ENCODE measurements around the gene C18orf63. TPM values are rescaled to one million over a fixed set of nuclear protein-coding genes. Genes with fewer than 3 reads are reported as not detected.

C18orf63 gene
- total RNA-seq, 1 experiment from 2014 or later, result not detected

DNA sequence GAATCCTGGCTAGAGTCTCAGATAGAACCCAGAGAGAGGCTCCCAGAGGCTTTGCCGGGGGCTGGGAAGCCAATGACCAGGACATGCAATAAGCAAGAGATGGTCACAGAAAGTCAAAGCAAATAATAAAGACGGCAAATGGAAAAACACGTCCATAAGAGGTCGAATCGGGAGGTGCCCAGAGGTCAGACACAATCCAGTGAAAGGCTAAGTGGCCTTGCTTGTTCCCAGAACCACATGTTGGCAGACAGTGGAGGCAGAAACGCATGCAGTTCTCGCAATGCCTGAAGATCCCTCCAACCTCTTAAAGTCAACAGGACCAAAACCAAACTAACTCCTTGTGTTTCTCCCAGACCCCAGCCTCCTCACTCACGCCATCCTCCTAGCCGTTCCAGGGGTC lies 26.9 kb upstream of the C18orf63 start:
- CTCF ChIA-PET, result no interaction called here
- POLR2A ChIA-PET, result no interaction called here
- H3K36me3 ChIP-seq (ENCODE audit: control insufficient read depth in 1 of 2, insufficient read depth in 2 of 2, low read length in 2 of 2), result no peaks in the 10 kb centered on the region; a peak in 1 of 4 replicates
- BruUV-seq (replicated peaks), result no TSS peak
- 0 out of 4 replicates have a peak, but pooled peaks cover 0 to 3% of the 10 kb centered on the region in 2 experiments for H3K9me3 ChIP-seq (ENCODE audit: control insufficient read depth in 1 of 2, insufficient read depth in 1 of 2, low read depth in 1 of 2, low read length in 2 of 2)
- no peak overlapping the region for H3K4me2 ChIP-seq (ENCODE audit: low read length)
- DNase-seq (ENCODE audit: low read depth, low spot score), result no peak
- no peaks in the 10 kb centered on the region for H3K27me3 ChIP-seq (ENCODE audit: insufficient read depth, low read length)
- H3K9me2 ChIP-seq (ENCODE audit: insufficient read depth), result no peaks in the 10 kb centered on the region
- intact Hi-C loops (cut with micrococcal nuclease), result loop anchor here (5.0 kb wide), 1 partner anchor 91 kb away; no protein-coding TSS in a partner anchor
- H2AFZ ChIP-seq (ENCODE audit: low read depth, low read length, poor library complexity, severe bottlenecking), result no peak overlapping the region
- no peak for ATAC-seq
- RAD21 ChIA-PET (ENCODE audit: low non-redundant PET in 1 of 2, low total read pairs in 2 of 2, uncharacterized antibody in 2 of 2, unreplicated experiment in 2 of 2), result no interaction called here
- H4K20me1 ChIP-seq (ENCODE audit: insufficient read depth), result no peaks in the 10 kb centered on the region
- no peaks in the 10 kb centered on the region for H3K79me2 ChIP-seq (ENCODE audit: insufficient read depth, low read length)
- no peak overlapping the region for H3K9ac ChIP-seq (ENCODE audit: low read length)
- TF ChIP-seq, protein P1, sequence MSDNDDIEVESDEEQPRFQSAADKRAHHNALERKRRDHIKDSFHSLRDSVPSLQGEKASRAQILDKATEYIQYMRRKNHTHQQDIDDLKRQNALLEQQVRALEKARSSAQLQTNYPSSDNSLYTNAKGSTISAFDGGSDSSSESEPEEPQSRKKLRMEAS (IDR thresholded peaks at IDR 0.05), result no peak
- TF ChIP-seq EGR1 (IDR thresholded peaks at IDR 0.05; ENCODE audit: low read depth), result no peak
- H3K4me1 ChIP-seq (ENCODE audit: control insufficient read depth in 1 of 2, insufficient read depth in 2 of 2, low read length in 2 of 2), result peaks cover 7 to 19% of the 10 kb centered on the region in 2 experiments; a peak in 3 of 4 replicates
- no peak overlapping the region for H3K27ac ChIP-seq (ENCODE audit: low read depth, low read length)
- no peak overlapping the region for H3K4me3 ChIP-seq (replicated peaks in 1 of 2; ENCODE audit: low read depth in 1 of 2, low read length in 2 of 2)

DNA sequence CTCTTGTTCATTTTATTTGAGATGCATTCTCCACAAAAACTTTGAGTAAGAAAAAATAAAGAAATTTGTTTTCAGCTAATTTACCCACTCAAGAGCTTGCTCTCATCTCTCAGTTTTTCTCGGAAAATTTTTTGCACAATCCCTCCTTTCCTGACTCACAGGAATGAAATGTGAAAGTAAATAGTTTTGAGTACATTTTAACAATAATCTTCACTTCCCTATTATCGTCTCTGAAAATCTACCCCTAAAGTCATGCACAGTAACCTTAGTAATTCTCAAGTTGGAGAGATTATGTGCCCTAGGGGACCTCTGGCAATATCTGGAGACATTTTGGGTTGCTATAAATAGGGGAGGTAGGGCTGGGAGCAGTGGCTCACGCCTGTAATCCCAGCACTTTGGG lies 26.5 kb upstream of the C18orf63 start:
- ATAC-seq (no peak), DNase-seq (ENCODE audit: low read depth, low spot score) (no peak)
- intact Hi-C loops (cut with micrococcal nuclease), result loop anchor here (5.0 kb wide), 1 partner anchor 92 kb away; no protein-coding TSS in a partner anchor
- ChIA-PET POLR2A (no interaction called here), CTCF (no interaction called here), RAD21 (ENCODE audit: low non-redundant PET in 1 of 2, low total read pairs in 2 of 2, uncharacterized antibody in 2 of 2, unreplicated experiment in 2 of 2) (no interaction called here)
- no peak overlapping the region for H3K9ac ChIP-seq (ENCODE audit: low read length)
- TF ChIP-seq ZNF274 (IDR thresholded peaks at IDR 0.05; ENCODE audit: low read depth, low read length) (no peak), RAD21 (IDR thresholded peaks at IDR 0.05; ENCODE audit: low read depth) (no peak), YY1 (IDR thresholded peaks at IDR 0.05; ENCODE audit: extremely low read depth, insufficient replicate concordance, low read depth, low read length) (no peak), ZFX (IDR thresholded peaks at IDR 0.05) (no peak), FOSL1 (IDR thresholded peaks at IDR 0.05; ENCODE audit: low read depth) (no peak), TCF7L2 (IDR thresholded peaks at IDR 0.05; ENCODE audit: borderline replicate concordance, extremely low read depth, insufficient read depth, insufficient read length) (no peak), ELF1 (IDR thresholded peaks at IDR 0.05; ENCODE audit: borderline replicate concordance, low read depth) (no peak)
- TF ChIP-seq, protein P1 (IDR thresholded peaks at IDR 0.05), result no peak
- H3K9me2 ChIP-seq (ENCODE audit: insufficient read depth), result no peaks in the 10 kb centered on the region
- H3K4me1 ChIP-seq (ENCODE audit: control insufficient read depth in 1 of 2, insufficient read depth in 2 of 2, low read length in 2 of 2), result peaks cover 7 to 19% of the 10 kb centered on the region in 2 experiments; a peak in 3 of 4 replicates
- no peak overlapping the region for H3K4me3 ChIP-seq (replicated peaks in 1 of 2; ENCODE audit: low read depth in 1 of 2, low read length in 2 of 2)
- H3K36me3 ChIP-seq (ENCODE audit: control insufficient read depth in 1 of 2, insufficient read depth in 2 of 2, low read length in 2 of 2), result no peaks in the 10 kb centered on the region; a peak in 1 of 4 replicates
- 0 out of 4 replicates have a peak, but pooled peaks cover 0 to 3% of the 10 kb centered on the region in 2 experiments for H3K9me3 ChIP-seq (ENCODE audit: control insufficient read depth in 1 of 2, insufficient read depth in 1 of 2, low read depth in 1 of 2, low read length in 2 of 2)
- H3K27me3 ChIP-seq (ENCODE audit: insufficient read depth, low read length), result no peaks in the 10 kb centered on the region
- no peak overlapping the region for H2AFZ ChIP-seq (ENCODE audit: low read depth, low read length, poor library complexity, severe bottlenecking)
- no peaks in the 10 kb centered on the region for H4K20me1 ChIP-seq (ENCODE audit: insufficient read depth)
- H3K4me2 ChIP-seq (ENCODE audit: low read length), result no peak overlapping the region
- H3K79me2 ChIP-seq (ENCODE audit: insufficient read depth, low read length), result no peaks in the 10 kb centered on the region
- H3K27ac ChIP-seq (ENCODE audit: low read depth, low read length), result no peak overlapping the region
- no TSS peak for BruUV-seq (replicated peaks)

All from HCT116 (cell line).